Caco-2 (cell line): Measurements from ENCODE around the gene BID. TPM values are rescaled to one million over a fixed set of nuclear protein-coding genes. Genes with fewer than 3 reads are reported as not detected.

ENCODE experiments used
- BruUV-seq: library from RNA; stranded (reverse); fragments of 400-500 nt; replicated peaks from 2 replicates; lab custom pipeline; 2021; lab: Mats Ljungman, UMichigan
- CTCF ChIA-PET: fragments of 300-600 bp; sonication (Branson Sonifier 250); formaldehyde crosslinking; loops from one replicate; lab custom pipeline; 2022; ENCODE audit warnings: antibody characterized with exemption; lab: Charles Lee
- POLR2A ChIA-PET: fragments of 300-600 bp; sonication (Branson Sonifier 250); formaldehyde crosslinking; loops from one replicate; lab custom pipeline; 2022; ENCODE audit warnings: antibody characterized with exemption; lab: Charles Lee
- DNase-seq, 2 experiments: peaks; one replicate each; pipeline versions ENCODE4 v3.0.0 to v3.0.0-alpha.2; 2020 to 2022
- H3K27me3 ChIP-seq: replicated peaks from 2 replicates; pipeline ENCODE4 v1.6.0; 2011; ENCODE audit warnings: low read length; ENCODE audit not compliant: control insufficient read depth, insufficient read depth
- H3K36me3 ChIP-seq: 2 replicates; pipeline ENCODE4 v1.5.1; 2011; ENCODE audit warnings: low read length; ENCODE audit not compliant: control insufficient read depth, insufficient read depth
- H3K4me1 ChIP-seq: fragments of 250-450 bp; sonication (Bioruptor Pico); 2 replicates; pipeline ENCODE4 v1.5.1; 2020; ENCODE audit warnings: mild to moderate bottlenecking
- H3K4me3 ChIP-seq: 2 replicates; pipeline ENCODE4 v1.5.1; 2011; ENCODE audit warnings: low read depth, mild to moderate bottlenecking, control low read depth, low read length
- H3K9me3 ChIP-seq: fragments of 250-450 bp; sonication (Bioruptor Pico); 2 replicates; pipeline ENCODE4 v1.5.1; 2020; ENCODE audit warnings: mild to moderate bottlenecking, moderate library complexity
- H3K27ac Mint-ChIP-seq: one replicate; pipeline ENCODE4 v1.8.0; 2022; ENCODE audit warnings: mixed read lengths; ENCODE audit not compliant: unreplicated experiment
- H3K27me3 Mint-ChIP-seq: one replicate; pipeline ENCODE4 v1.8.0; 2022; ENCODE audit warnings: mixed read lengths; ENCODE audit not compliant: insufficient read depth, unreplicated experiment
- H3K36me3 Mint-ChIP-seq: one replicate; pipeline ENCODE4 v1.8.0; 2022; ENCODE audit warnings: mild to moderate bottlenecking, mixed read lengths; ENCODE audit not compliant: insufficient read depth, unreplicated experiment
- H3K4me1 Mint-ChIP-seq: one replicate; pipeline ENCODE4 v1.8.0; 2022; ENCODE audit warnings: low read depth, mixed read lengths; ENCODE audit not compliant: unreplicated experiment
- H3K4me3 Mint-ChIP-seq: one replicate; pipeline ENCODE4 v1.8.0; 2022; ENCODE audit warnings: mild to moderate bottlenecking, moderate library complexity, mixed read lengths; ENCODE audit not compliant: unreplicated experiment
- H3K9me3 Mint-ChIP-seq: one replicate; pipeline ENCODE4 v1.8.0; 2022; ENCODE audit warnings: mixed read lengths; ENCODE audit not compliant: unreplicated experiment
- intact Hi-C: fragments of 100-400 bp; cut with micrococcal nuclease; formaldehyde crosslinking; loops from one replicate; pipeline ENCODE4 v1.10.0; 2022; ENCODE audit not compliant: unreplicated experiment
- total RNA-seq: library from RNA; stranded (reverse); gene quantifications from 2 replicates; pipeline ENCODE4 v1.2.3, GENCODE V29; 2022
- TF ChIP-seq, protein P1 (sequence below), 2 experiments: fragments of 200-600 bp in 1 of 2; IDR thresholded peaks; 1 replicate in 1 of 2; 2 replicates in 1 of 2; pipeline versions ENCODE4 v1.5.1 to v1.8.0; 2011 to 2022; ENCODE audit warnings: antibody characterized with exemption in 1 of 2, control low read depth in 1 of 2, inconsistent platforms in 1 of 2, low read depth in 1 of 2, low read length in 1 of 2, mild to moderate bottlenecking in 1 of 2, moderate library complexity in 1 of 2; ENCODE audit not compliant: insufficient read depth in 1 of 2, severe bottlenecking in 1 of 2, unreplicated experiment in 1 of 2

Gene BID
- total RNA-seq, 1 experiment from 2014 or later: 28.2 TPM

DNA sequence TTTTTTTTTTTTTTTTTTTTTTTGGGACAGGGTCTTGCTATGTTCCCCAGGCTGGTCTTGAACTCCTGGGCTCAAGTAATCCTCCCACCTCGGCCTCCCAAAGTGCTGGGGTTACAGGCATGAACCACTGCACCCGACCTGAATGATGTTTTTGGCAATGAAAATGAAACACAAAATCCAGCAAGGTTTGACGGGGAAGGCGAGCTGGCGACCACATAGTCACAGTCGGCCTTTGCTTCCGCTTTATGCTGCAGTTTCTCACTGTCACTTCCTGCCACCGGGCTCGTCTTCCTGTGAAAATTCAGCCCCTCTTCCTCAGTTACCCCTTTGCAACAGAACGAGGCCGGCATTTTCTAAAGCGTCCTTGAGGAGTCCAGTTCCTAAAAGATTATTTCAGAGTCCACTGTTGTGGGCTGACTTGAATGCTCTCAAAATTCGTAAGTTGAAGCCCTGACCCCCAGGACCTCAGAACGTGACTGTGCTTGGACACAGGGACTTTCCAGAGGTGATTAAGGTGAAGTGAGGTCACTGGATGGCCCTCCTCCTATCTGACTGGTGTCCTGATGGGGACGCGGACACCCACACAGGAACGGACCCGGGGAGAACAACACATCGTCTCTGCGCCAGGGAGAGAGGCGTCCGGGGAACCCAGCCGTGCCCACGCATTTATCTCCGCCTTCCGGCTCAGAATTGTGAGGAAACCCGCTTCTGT is 2.9 kb upstream of the BID start:
- peaks cover 12% of the 10 kb centered on the region for H3K36me3 Mint-ChIP-seq
- Histone ChIP-seq H3K27me3 (no peaks in the 10 kb centered on the region), H3K4me3 (no peak overlapping the region), H3K9me3 (no peaks in the 10 kb centered on the region), H3K4me1 (peaks cover 9% of the 10 kb centered on the region; the same call in 1 of the 2 replicates), H3K36me3 (no peaks in the 10 kb centered on the region; the same call in 1 of the 2 replicates)
- H3K27me3 Mint-ChIP-seq: no peaks in the 10 kb centered on the region
- TF ChIP-seq, protein P1, sequence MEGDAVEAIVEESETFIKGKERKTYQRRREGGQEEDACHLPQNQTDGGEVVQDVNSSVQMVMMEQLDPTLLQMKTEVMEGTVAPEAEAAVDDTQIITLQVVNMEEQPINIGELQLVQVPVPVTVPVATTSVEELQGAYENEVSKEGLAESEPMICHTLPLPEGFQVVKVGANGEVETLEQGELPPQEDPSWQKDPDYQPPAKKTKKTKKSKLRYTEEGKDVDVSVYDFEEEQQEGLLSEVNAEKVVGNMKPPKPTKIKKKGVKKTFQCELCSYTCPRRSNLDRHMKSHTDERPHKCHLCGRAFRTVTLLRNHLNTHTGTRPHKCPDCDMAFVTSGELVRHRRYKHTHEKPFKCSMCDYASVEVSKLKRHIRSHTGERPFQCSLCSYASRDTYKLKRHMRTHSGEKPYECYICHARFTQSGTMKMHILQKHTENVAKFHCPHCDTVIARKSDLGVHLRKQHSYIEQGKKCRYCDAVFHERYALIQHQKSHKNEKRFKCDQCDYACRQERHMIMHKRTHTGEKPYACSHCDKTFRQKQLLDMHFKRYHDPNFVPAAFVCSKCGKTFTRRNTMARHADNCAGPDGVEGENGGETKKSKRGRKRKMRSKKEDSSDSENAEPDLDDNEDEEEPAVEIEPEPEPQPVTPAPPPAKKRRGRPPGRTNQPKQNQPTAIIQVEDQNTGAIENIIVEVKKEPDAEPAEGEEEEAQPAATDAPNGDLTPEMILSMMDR (IDR thresholded peaks at IDR 0.05; ENCODE audit: insufficient read depth in 1 of 2, low read depth in 1 of 2, low read length in 1 of 2, severe bottlenecking in 1 of 2, unreplicated experiment in 1 of 2): no peak
- ChIA-PET POLR2A (no interaction called here), CTCF (no interaction called here)
- H3K27ac Mint-ChIP-seq: no peak overlapping the region
- BruUV-seq: no TSS peak
- H3K4me3 Mint-ChIP-seq: no peak overlapping the region
- intact Hi-C loops: no loop called here
- H3K9me3 Mint-ChIP-seq: no peaks in the 10 kb centered on the region
- DNase-seq: no peak
- peaks cover 6% of the 10 kb centered on the region for H3K4me1 Mint-ChIP-seq

GRCh38 chr22:17775781-17776465 is 1.7 kb upstream of the BID start:
- Histone ChIP-seq H3K36me3 (no peaks in the 10 kb centered on the region; the same call in 1 of the 2 replicates), H3K4me1 (peaks cover 9% of the 10 kb centered on the region; the same call in 1 of the 2 replicates), H3K4me3 (no peak overlapping the region), H3K9me3 (no peaks in the 10 kb centered on the region), H3K27me3 (no peaks in the 10 kb centered on the region)
- Mint-ChIP-seq H3K27ac (no peak overlapping the region), H3K4me3 (peak overlapping the region; percentile 75), H3K9me3 (no peaks in the 10 kb centered on the region), H3K36me3 (peaks cover 12% of the 10 kb centered on the region), H3K4me1 (peaks cover 6% of the 10 kb centered on the region), H3K27me3 (no peaks in the 10 kb centered on the region)
- TF ChIP-seq, protein P1 (IDR thresholded peaks at IDR 0.05; ENCODE audit: insufficient read depth in 1 of 2, low read depth in 1 of 2, low read length in 1 of 2, severe bottlenecking in 1 of 2, unreplicated experiment in 1 of 2): no peak
- ChIA-PET POLR2A (no interaction called here), CTCF (no interaction called here)
- DNase-seq: no peak
- intact Hi-C loops: no loop called here
- no TSS peak for BruUV-seq

- intact Hi-C loops: no loop called here
- Mint-ChIP-seq H3K27me3 (no peaks in the 10 kb centered on the region), H3K36me3 (peaks cover 12% of the 10 kb centered on the region), H3K27ac (no peak overlapping the region), H3K4me3 (peak overlapping the region; percentile 75), H3K4me1 (peaks cover 6% of the 10 kb centered on the region), H3K9me3 (no peaks in the 10 kb centered on the region)
- TF ChIP-seq, protein P1 (IDR thresholded peaks at IDR 0.05; ENCODE audit: insufficient read depth in 1 of 2, low read depth in 1 of 2, low read length in 1 of 2, severe bottlenecking in 1 of 2, unreplicated experiment in 1 of 2): no peak
- no peak for DNase-seq
- Histone ChIP-seq H3K4me3 (peak overlapping the region; percentile 60), H3K4me1 (peaks cover 9% of the 10 kb centered on the region; the same call in 1 of the 2 replicates), H3K9me3 (no peaks in the 10 kb centered on the region), H3K36me3 (no peaks in the 10 kb centered on the region; the same call in 1 of the 2 replicates), H3K27me3 (no peaks in the 10 kb centered on the region)
- POLR2A ChIA-PET: no interaction called here
- CTCF ChIA-PET: no interaction called here
- no TSS peak for BruUV-seq
Observed at GRCh38 chr22:17774926-17775685, 837 bp upstream of the BID start.
